RWPE1 (cell line): ENCODE measurements around the gene CERS4.

Source experiments
- CTCF ChIA-PET: fragments of 350-600 bp; sonication (Branson Sonifier 250); formaldehyde crosslinking; extraction: SDS; loops from one replicate; lab custom pipeline; 2021; lab: Yijun Ruan, JAX
- POLR2A ChIA-PET: fragments of 400-600 bp; formaldehyde crosslinking; extraction: SDS; loops from one replicate; lab custom pipeline; 2020; ENCODE audit warnings: antibody characterized with exemption; ENCODE audit not compliant: low non-redundant PET; lab: Yijun Ruan, JAX
- DNase-seq: peaks from one replicate; pipeline ENCODE4 v3.0.0; 2012; ENCODE audit warnings: low spot score
- H3K27ac ChIP-seq: fragments of 450-650 bp; 2 replicates; pipeline ENCODE4 v1.5.1; 2017
- CTCF ChIP-seq: fragments of 450-650 bp; conservative IDR thresholded peaks from 2 replicates; pipeline ENCODE4 v1.5.1; 2017; ENCODE audit warnings: low read depth, mild to moderate bottlenecking

CERS4 gene

GRCh38 chr19:8180018-8180417 lies 29.2 kb upstream of the CERS4 start:
- POLR2A ChIA-PET = no interaction called here
- no peak overlapping the region for H3K27ac ChIP-seq
- DNase-seq = no peak
- CTCF ChIA-PET = no interaction called here
- no peak for TF ChIP-seq CTCF

- no peak overlapping the region for H3K27ac ChIP-seq
- no peak for DNase-seq
- ChIA-PET CTCF (no interaction called here), POLR2A (interaction anchor here (0.7 kb wide), 1 partner anchor 26 kb away, joined by 3 read pairs; no protein-coding TSS in a partner anchor)
- TF ChIP-seq CTCF = no peak
Observed at GRCh38 chr19:8184274-8184673, 24.9 kb upstream of the CERS4 start.

GRCh38 chr19:8185343-8186068 lies 23.7 kb upstream of the CERS4 start:
- POLR2A ChIA-PET = interaction anchor here (0.5 kb wide), 1 partner anchor 210 kb away, joined by 3 read pairs; no protein-coding TSS in a partner anchor
- CTCF ChIA-PET = no interaction called here

GRCh38 chr19:8192221-8192820 lies 16.8 kb upstream of the CERS4 start:
- no peak overlapping the region for H3K27ac ChIP-seq
- POLR2A ChIA-PET = interaction anchor here (0.7 kb wide), 1 partner anchor 129 kb away, joined by 3 read pairs; no protein-coding TSS in a partner anchor
- no peak for TF ChIP-seq CTCF
- no peak for DNase-seq
- CTCF ChIA-PET = interaction anchor here (0.6 kb wide), 1 partner anchor 211 kb away, joined by 4 read pairs; no protein-coding TSS in a partner anchor

More at GRCh38 chr19:8185343-8186068, 23.7 kb upstream of the CERS4 start:
- TF ChIP-seq CTCF = no peak
- H3K27ac ChIP-seq = no peak overlapping the region
- DNase-seq = no peak

GRCh38 chr19:8194528-8195267 lies 14.5 kb upstream of the CERS4 start:
- CTCF ChIA-PET = no interaction called here
- TF ChIP-seq CTCF = no peak
- POLR2A ChIA-PET = no interaction called here
- DNase-seq = no peak
- no peak overlapping the region; the same call in 1 of the 2 replicates for H3K27ac ChIP-seq
